Progenitor cell of endocrine pancreas (in vitro differentiated cells): ENCODE data around the gene NRXN3. TPM values are rescaled to one million over a fixed set of nuclear protein-coding genes. Genes with fewer than 3 reads are reported as not detected.

Experiments
- DNase-seq: peaks from one replicate; pipeline ENCODE4 v3.0.0; 2021; ENCODE audit warnings: low spot score; ENCODE audit not compliant: unreplicated experiment
- H3K27ac Mint-ChIP-seq: 2 replicates; pipeline ENCODE4 v1.8.0; 2021; ENCODE audit warnings: mild to moderate bottlenecking, moderate library complexity, mixed read lengths
- H3K27me3 Mint-ChIP-seq: 2 replicates; pipeline ENCODE4 v1.8.0; 2021; ENCODE audit warnings: mixed read lengths
- H3K36me3 Mint-ChIP-seq: 2 replicates; pipeline ENCODE4 v1.8.0; 2022; ENCODE audit warnings: mixed read lengths; ENCODE audit not compliant: insufficient read depth
- H3K4me1 Mint-ChIP-seq: 2 replicates; pipeline ENCODE4 v1.8.0; 2021; ENCODE audit warnings: low read depth, mixed read lengths
- H3K4me3 Mint-ChIP-seq: 2 replicates; pipeline ENCODE4 v1.8.0; 2021; ENCODE audit warnings: low read depth, mild to moderate bottlenecking, moderate library complexity, mixed read lengths
- H3K9me3 Mint-ChIP-seq: 2 replicates; pipeline ENCODE4 v1.8.0; 2021; ENCODE audit warnings: low read depth, mixed read lengths
- total RNA-seq: library from RNA; stranded (reverse); gene quantifications from 2 replicates; pipeline ENCODE4 v1.2.1, GENCODE V29; 2021
- TF ChIP-seq, protein P1 (sequence below): fragments of 200-600 bp; sonication (generic); IDR thresholded peaks from one replicate; pipeline ENCODE4 v1.5.0; 2021; ENCODE audit warnings: antibody characterized with exemption, mild to moderate bottlenecking; ENCODE audit not compliant: unreplicated experiment

Gene NRXN3
- total RNA-seq, 1 donor from 2014 or later = 22.1 TPM

DNA sequence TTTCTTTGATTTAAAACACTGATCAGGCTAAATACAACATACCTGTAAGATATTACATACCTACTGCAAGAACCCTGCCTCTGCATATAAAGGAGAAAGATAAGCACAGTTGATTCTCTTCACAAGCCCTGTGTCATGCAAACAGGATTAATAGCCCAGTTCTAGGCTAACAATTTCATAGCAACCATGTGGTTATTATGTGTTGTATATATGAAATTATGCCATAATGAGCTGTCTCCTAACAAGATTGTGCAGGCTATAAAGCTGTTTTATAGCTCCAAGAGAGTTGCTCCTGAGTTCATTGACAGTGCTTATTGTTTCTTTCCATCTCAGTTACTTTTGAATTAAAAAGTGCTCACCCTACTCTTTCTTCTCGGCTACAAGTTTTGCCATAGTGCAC is 1431.9 kb downstream of the NRXN3 start:
- H3K9me3 Mint-ChIP-seq = no peaks in the 10 kb centered on the region
- no peak overlapping the region for H3K27ac Mint-ChIP-seq
- TF ChIP-seq, protein P1, sequence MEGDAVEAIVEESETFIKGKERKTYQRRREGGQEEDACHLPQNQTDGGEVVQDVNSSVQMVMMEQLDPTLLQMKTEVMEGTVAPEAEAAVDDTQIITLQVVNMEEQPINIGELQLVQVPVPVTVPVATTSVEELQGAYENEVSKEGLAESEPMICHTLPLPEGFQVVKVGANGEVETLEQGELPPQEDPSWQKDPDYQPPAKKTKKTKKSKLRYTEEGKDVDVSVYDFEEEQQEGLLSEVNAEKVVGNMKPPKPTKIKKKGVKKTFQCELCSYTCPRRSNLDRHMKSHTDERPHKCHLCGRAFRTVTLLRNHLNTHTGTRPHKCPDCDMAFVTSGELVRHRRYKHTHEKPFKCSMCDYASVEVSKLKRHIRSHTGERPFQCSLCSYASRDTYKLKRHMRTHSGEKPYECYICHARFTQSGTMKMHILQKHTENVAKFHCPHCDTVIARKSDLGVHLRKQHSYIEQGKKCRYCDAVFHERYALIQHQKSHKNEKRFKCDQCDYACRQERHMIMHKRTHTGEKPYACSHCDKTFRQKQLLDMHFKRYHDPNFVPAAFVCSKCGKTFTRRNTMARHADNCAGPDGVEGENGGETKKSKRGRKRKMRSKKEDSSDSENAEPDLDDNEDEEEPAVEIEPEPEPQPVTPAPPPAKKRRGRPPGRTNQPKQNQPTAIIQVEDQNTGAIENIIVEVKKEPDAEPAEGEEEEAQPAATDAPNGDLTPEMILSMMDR = no peak
- H3K36me3 Mint-ChIP-seq = no peaks in the 10 kb centered on the region
- DNase-seq = no peak
- no peak overlapping the region for H3K4me3 Mint-ChIP-seq
- no peaks in the 10 kb centered on the region for H3K27me3 Mint-ChIP-seq
- no peaks in the 10 kb centered on the region for H3K4me1 Mint-ChIP-seq

DNA sequence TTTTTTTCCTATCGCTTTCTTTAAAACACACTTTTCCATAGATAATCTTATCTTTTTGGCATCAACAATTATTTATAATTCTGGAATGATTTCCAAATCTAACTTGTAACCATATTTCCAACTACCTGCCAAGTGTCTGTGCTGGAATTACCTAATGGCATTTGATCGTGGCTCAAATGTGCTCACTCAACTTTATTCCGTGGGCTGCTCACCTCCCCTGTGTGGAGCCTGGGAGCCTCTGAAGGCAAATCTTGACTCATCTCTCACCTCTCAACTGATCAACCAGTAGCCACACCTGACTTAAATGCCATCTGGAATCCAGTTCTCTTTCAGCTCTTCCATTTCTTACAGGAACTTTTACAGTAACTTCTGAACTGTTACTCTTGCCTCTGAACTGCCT is 1432.6 kb downstream of the NRXN3 start:
- DNase-seq = no peak
- no peaks in the 10 kb centered on the region for H3K36me3 Mint-ChIP-seq
- no peak overlapping the region for H3K27ac Mint-ChIP-seq
- no peak overlapping the region for H3K4me3 Mint-ChIP-seq
- H3K9me3 Mint-ChIP-seq = no peaks in the 10 kb centered on the region
- no peaks in the 10 kb centered on the region for H3K4me1 Mint-ChIP-seq
- no peaks in the 10 kb centered on the region for H3K27me3 Mint-ChIP-seq
- TF ChIP-seq, protein P1 = no peak

DNA sequence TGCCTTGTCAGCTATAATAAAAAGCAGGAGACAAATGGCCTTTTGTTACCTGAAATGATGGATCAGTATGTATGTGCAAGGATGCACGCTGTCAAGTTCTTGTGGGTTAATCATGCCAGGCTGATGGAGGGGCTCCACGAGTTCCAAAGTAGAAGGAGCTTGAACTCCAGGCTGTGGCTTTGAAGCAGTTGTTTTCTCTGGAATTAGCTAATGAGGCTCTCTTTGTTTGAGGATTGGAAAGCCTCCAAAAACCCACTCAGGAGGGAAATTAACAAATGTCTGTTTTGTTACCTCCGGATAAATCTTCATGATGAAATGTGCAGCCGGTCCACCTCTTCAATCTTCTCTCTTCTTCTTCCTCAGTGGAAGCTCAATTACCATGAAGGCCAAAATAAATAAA is 1435.7 kb downstream of the NRXN3 start:
- Mint-ChIP-seq H3K9me3 (no peaks in the 10 kb centered on the region), H3K4me1 (no peaks in the 10 kb centered on the region), H3K4me3 (no peak overlapping the region), H3K36me3 (no peaks in the 10 kb centered on the region), H3K27ac (no peak overlapping the region), H3K27me3 (no peaks in the 10 kb centered on the region)
- TF ChIP-seq, protein P1 = no peak
- no peak for DNase-seq

DNA sequence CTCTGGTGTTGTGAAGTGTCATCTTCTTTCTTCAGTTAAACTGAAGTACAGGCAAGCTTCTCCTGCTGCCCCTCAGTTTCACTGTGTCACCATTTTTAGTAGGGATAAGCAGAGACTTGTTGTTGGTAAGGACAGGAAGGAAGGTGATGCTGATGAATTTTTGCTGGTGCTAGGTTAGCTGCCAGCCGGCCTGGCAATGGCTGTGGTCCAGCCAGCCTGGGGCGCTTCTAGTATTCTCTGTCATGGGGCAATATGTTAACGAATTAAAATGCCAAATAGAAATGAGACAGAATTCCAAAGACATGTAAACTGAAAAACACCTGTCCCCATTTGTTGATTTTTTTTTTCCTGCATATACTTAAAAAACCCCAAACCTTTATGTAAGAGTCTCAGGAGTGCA is 1438.3 kb downstream of the NRXN3 start:
- no peaks in the 10 kb centered on the region for H3K4me1 Mint-ChIP-seq
- no peaks in the 10 kb centered on the region for H3K36me3 Mint-ChIP-seq
- no peak overlapping the region for H3K4me3 Mint-ChIP-seq
- no peaks in the 10 kb centered on the region for H3K9me3 Mint-ChIP-seq
- no peaks in the 10 kb centered on the region for H3K27me3 Mint-ChIP-seq
- TF ChIP-seq, protein P1 = no peak
- no peak overlapping the region for H3K27ac Mint-ChIP-seq
- no peak for DNase-seq

DNA sequence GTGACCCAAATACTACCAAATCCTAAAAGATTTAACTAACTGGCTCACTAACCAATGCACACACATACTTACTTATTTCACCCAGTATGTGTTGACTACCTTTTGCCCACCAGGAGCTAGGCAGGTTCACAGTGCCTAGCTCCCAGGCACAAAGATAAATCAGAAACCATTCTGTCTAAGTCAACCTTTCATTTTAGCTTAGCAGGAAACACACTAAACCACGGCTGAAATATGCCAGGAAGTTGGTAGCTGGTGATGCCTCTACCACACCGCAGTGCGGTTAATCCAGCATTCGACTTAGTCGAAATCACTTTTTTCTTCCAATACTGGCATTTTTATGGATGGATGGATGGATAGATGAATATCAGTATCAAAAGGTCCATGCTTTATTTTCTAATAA is 1443.5 kb downstream of the NRXN3 start:
- TF ChIP-seq, protein P1 = no peak
- no peaks in the 10 kb centered on the region for H3K27me3 Mint-ChIP-seq
- no peaks in the 10 kb centered on the region for H3K4me1 Mint-ChIP-seq
- H3K4me3 Mint-ChIP-seq = no peak overlapping the region
- no peaks in the 10 kb centered on the region for H3K36me3 Mint-ChIP-seq
- H3K9me3 Mint-ChIP-seq = peaks cover 3% of the 10 kb centered on the region
- no peak for DNase-seq
- no peak overlapping the region for H3K27ac Mint-ChIP-seq
